Chondrocyte (in vitro differentiated cells): ENCODE results near the gene APLNR. TPM values are rescaled to one million over a fixed set of nuclear protein-coding genes. Genes with fewer than 3 reads are reported as not detected.

Source experiments
- DNase-seq: peaks from one replicate; pipeline ENCODE4 v3.0.0; 2021; ENCODE audit warnings: mixed read lengths, low spot score
- H3K27ac Mint-ChIP-seq: one replicate; pipeline ENCODE4 v1.8.0; 2021; ENCODE audit warnings: mild to moderate bottlenecking, moderate library complexity, mixed read lengths; ENCODE audit not compliant: unreplicated experiment
- H3K27me3 Mint-ChIP-seq: 2 replicates; pipeline ENCODE4 v1.8.0; 2021; ENCODE audit warnings: low read depth, mixed read lengths
- H3K36me3 Mint-ChIP-seq: 2 replicates; pipeline ENCODE4 v1.8.0; 2021; ENCODE audit warnings: low read depth, mixed read lengths
- H3K4me1 Mint-ChIP-seq: 2 replicates; pipeline ENCODE4 v1.8.0; 2021; ENCODE audit warnings: low read depth, mild to moderate bottlenecking, mixed read lengths
- H3K4me3 Mint-ChIP-seq: one replicate; pipeline ENCODE4 v1.8.0; 2021; ENCODE audit warnings: mild to moderate bottlenecking, moderate library complexity, mixed read lengths; ENCODE audit not compliant: unreplicated experiment
- H3K9me3 Mint-ChIP-seq: 2 replicates; pipeline ENCODE4 v1.8.0; 2021; ENCODE audit warnings: low read depth, mixed read lengths
- total RNA-seq: library from RNA; stranded (reverse); gene quantifications from 3 replicates; pipeline ENCODE4 v1.2.1, GENCODE V29; 2021
- TF ChIP-seq, protein P1 (sequence below): fragments of 200-600 bp; sonication (generic); IDR thresholded peaks from 2 replicates; pipeline ENCODE4 v1.5.0; 2021; ENCODE audit warnings: antibody characterized with exemption, mild to moderate bottlenecking, moderate library complexity

The APLNR gene
- total RNA-seq, 1 donor from 2014 or later = not detected

DNA sequence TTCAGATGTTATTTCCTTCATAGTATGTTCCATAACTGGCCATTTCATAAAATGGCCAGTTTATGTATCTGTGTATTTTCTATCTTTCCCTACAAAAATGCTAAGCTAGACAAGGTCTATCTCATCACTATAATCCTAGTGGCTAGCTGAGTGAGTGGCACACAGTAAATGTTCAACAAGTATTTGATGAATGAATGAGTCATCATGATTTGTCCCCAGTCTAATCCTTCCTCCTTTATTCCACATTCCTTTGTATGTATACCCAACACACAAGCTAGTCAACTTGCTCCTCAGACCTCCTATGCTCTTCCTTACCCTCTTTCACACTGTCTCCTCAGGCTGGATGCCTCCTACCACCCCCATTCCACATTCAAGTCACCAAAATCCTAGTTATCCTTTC, 12.5 kb downstream of the APLNR start:
- Mint-ChIP-seq H3K27me3 (peaks cover 23% of the 10 kb centered on the region), H3K27ac (no peak overlapping the region), H3K4me1 (no peaks in the 10 kb centered on the region), H3K9me3 (peaks cover 2% of the 10 kb centered on the region), H3K36me3 (no peaks in the 10 kb centered on the region), H3K4me3 (no peak overlapping the region)
- TF ChIP-seq, protein P1, sequence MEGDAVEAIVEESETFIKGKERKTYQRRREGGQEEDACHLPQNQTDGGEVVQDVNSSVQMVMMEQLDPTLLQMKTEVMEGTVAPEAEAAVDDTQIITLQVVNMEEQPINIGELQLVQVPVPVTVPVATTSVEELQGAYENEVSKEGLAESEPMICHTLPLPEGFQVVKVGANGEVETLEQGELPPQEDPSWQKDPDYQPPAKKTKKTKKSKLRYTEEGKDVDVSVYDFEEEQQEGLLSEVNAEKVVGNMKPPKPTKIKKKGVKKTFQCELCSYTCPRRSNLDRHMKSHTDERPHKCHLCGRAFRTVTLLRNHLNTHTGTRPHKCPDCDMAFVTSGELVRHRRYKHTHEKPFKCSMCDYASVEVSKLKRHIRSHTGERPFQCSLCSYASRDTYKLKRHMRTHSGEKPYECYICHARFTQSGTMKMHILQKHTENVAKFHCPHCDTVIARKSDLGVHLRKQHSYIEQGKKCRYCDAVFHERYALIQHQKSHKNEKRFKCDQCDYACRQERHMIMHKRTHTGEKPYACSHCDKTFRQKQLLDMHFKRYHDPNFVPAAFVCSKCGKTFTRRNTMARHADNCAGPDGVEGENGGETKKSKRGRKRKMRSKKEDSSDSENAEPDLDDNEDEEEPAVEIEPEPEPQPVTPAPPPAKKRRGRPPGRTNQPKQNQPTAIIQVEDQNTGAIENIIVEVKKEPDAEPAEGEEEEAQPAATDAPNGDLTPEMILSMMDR = no peak
- no peak for DNase-seq

GRCh38 chr11:57224128-57224527, 12.9 kb downstream of the APLNR start:
- H3K36me3 Mint-ChIP-seq = no peaks in the 10 kb centered on the region
- H3K27me3 Mint-ChIP-seq = peaks cover 21% of the 10 kb centered on the region
- TF ChIP-seq, protein P1 = no peak
- no peak for DNase-seq
- peaks cover 2% of the 10 kb centered on the region for H3K9me3 Mint-ChIP-seq
- no peaks in the 10 kb centered on the region for H3K4me1 Mint-ChIP-seq
- no peak overlapping the region for H3K27ac Mint-ChIP-seq
- H3K4me3 Mint-ChIP-seq = no peak overlapping the region

GRCh38 chr11:57223601-57224000, 13.4 kb downstream of the APLNR start:
- H3K27ac Mint-ChIP-seq = no peak overlapping the region
- H3K4me1 Mint-ChIP-seq = no peaks in the 10 kb centered on the region
- TF ChIP-seq, protein P1 = no peak
- H3K36me3 Mint-ChIP-seq = no peaks in the 10 kb centered on the region
- H3K4me3 Mint-ChIP-seq = no peak overlapping the region
- peaks cover 16% of the 10 kb centered on the region for H3K27me3 Mint-ChIP-seq
- no peak for DNase-seq
- H3K9me3 Mint-ChIP-seq = peaks cover 2% of the 10 kb centered on the region

DNA sequence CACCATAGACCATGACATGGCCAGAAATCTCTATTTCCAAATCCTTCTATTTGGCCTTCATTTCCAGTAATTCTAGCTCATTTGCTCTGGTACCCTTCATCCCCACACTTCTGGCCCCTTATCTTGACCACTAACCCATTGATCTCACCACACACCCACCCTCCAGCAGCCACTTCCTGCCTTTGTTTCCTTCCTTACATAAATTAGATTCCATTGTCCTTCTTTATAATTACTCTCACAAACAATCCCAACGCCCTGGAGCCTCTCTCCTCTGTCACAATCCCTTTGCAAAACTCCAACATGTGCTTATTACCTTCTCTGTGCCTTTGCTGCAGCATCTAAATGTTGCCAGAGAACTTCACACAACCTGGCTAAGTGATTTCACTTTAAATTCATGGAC, 14.8 kb downstream of the APLNR start:
- H3K4me3 Mint-ChIP-seq = no peak overlapping the region
- peaks cover 10% of the 10 kb centered on the region for H3K27me3 Mint-ChIP-seq
- TF ChIP-seq, protein P1 = no peak
- no peaks in the 10 kb centered on the region for H3K36me3 Mint-ChIP-seq
- H3K4me1 Mint-ChIP-seq = no peaks in the 10 kb centered on the region
- no peak overlapping the region for H3K27ac Mint-ChIP-seq
- DNase-seq = no peak
- H3K9me3 Mint-ChIP-seq = peaks cover 2% of the 10 kb centered on the region

DNA sequence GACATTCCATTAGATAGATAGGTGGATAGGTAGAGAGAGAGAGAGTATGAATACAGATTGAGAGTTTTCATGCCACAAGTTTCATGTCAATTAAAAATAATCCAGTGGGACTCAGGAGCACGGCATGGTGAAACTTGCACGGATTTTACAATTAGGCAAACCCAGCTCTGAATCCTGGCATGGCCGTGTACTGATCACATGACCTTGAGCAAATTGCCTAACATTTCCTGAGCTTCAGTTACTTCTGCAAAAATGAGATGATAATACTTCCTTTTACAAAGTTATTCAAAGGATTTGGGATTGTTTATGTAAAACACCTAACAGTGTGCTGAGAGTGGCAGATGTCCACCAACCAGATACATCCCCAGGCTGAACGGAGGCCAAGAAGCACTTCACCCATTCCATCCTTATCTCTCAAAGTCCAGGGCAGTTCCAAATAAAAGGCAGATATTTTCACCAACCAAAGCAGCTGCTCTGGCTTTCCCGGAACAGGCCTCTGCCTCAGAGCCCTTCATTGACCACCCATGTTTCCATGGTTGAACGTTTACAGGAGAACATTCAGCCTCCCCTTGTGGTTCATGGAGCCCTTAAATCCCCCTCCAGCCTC, 17.9 kb downstream of the APLNR start:
- no peaks in the 10 kb centered on the region for H3K36me3 Mint-ChIP-seq
- TF ChIP-seq, protein P1 = no peak
- H3K9me3 Mint-ChIP-seq = no peaks in the 10 kb centered on the region
- DNase-seq = no peak
- H3K27me3 Mint-ChIP-seq = peaks cover 10% of the 10 kb centered on the region
- H3K4me1 Mint-ChIP-seq = no peaks in the 10 kb centered on the region
- H3K27ac Mint-ChIP-seq = no peak overlapping the region
- no peak overlapping the region for H3K4me3 Mint-ChIP-seq
